DND-41 (cell line): ENCODE data around the gene GRIN1.

ENCODE experiments used
- EZH2 ChIP-seq: IDR thresholded peaks from 3 replicates; pipeline ENCODE4 v1.6.1; 2012; ENCODE audit warnings: borderline replicate concordance, low read depth, mild to moderate bottlenecking, moderate library complexity, low read length, inconsistent platforms; ENCODE audit not compliant: severe bottlenecking
- TF ChIP-seq, protein P1 (sequence below): IDR thresholded peaks from 2 replicates; pipeline ENCODE4 v1.5.1; 2012; ENCODE audit warnings: borderline replicate concordance, low read length, moderate library complexity, mild to moderate bottlenecking; ENCODE audit not compliant: poor library complexity, severe bottlenecking; ENCODE audit errors: extremely low read depth

GRCh38 chr9:137116027-137116507, 22.9 kb upstream of the GRIN1 start:
- TF ChIP-seq, protein P1, sequence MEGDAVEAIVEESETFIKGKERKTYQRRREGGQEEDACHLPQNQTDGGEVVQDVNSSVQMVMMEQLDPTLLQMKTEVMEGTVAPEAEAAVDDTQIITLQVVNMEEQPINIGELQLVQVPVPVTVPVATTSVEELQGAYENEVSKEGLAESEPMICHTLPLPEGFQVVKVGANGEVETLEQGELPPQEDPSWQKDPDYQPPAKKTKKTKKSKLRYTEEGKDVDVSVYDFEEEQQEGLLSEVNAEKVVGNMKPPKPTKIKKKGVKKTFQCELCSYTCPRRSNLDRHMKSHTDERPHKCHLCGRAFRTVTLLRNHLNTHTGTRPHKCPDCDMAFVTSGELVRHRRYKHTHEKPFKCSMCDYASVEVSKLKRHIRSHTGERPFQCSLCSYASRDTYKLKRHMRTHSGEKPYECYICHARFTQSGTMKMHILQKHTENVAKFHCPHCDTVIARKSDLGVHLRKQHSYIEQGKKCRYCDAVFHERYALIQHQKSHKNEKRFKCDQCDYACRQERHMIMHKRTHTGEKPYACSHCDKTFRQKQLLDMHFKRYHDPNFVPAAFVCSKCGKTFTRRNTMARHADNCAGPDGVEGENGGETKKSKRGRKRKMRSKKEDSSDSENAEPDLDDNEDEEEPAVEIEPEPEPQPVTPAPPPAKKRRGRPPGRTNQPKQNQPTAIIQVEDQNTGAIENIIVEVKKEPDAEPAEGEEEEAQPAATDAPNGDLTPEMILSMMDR = no peak
- no peak for TF ChIP-seq EZH2
